AG09309 (cell line): ENCODE data around the gene USP24.

Experiments
- DNase-seq: peaks from one replicate; pipeline ENCODE4 v3.0.0-alpha.2; 2010; ENCODE audit warnings: low read depth
- H3K4me3 ChIP-seq: 2 replicates; pipeline ENCODE4 v1.5.1; 2011; ENCODE audit warnings: mild to moderate bottlenecking, low read depth, low read length, moderate library complexity; ENCODE audit not compliant: control insufficient read depth
- TF ChIP-seq, protein P1 (sequence below): IDR thresholded peaks from 2 replicates; pipeline ENCODE4 v1.5.1; 2011; ENCODE audit warnings: mild to moderate bottlenecking, low read depth, low read length, inconsistent platforms; ENCODE audit not compliant: insufficient read depth, control insufficient read depth; ENCODE audit errors: missing control alignments

The USP24 gene

GRCh38 chr1:55138823-55139222 lies 76.3 kb downstream of the USP24 start:
- TF ChIP-seq, protein P1, sequence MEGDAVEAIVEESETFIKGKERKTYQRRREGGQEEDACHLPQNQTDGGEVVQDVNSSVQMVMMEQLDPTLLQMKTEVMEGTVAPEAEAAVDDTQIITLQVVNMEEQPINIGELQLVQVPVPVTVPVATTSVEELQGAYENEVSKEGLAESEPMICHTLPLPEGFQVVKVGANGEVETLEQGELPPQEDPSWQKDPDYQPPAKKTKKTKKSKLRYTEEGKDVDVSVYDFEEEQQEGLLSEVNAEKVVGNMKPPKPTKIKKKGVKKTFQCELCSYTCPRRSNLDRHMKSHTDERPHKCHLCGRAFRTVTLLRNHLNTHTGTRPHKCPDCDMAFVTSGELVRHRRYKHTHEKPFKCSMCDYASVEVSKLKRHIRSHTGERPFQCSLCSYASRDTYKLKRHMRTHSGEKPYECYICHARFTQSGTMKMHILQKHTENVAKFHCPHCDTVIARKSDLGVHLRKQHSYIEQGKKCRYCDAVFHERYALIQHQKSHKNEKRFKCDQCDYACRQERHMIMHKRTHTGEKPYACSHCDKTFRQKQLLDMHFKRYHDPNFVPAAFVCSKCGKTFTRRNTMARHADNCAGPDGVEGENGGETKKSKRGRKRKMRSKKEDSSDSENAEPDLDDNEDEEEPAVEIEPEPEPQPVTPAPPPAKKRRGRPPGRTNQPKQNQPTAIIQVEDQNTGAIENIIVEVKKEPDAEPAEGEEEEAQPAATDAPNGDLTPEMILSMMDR: no peak
- no peak for DNase-seq
- H3K4me3 ChIP-seq: no peak overlapping the region

DNA sequence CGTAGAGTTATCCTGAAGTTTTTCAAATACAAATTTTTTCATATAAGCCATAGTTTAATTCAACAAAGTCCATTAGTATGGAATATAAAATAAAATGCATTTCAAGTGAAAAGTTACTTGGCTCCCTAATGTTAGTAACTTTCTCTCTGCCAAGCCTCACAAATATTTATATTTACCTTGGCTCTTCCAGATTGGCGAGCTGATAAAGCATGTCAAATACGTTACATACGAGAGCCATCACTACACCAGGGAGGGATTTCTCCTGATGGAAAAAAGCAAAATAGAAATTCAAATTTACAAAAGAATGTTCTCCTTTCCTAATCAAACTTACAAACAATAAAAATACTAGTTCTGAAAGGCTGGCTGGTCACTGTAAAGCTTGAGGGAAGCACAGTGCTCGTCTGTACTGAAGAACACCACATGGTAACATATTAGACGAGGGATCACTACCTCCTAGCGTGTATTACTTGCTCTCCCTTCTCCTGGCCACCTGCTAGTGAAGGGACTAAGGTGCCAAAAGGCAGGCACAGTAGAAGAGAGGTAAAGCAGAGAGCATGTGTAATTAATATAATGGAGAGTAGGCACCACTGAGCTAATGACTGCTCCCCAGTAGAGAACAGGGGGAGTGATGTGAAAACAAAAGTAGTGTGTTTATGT lies 80.9 kb downstream of the USP24 start:
- H3K4me3 ChIP-seq: no peak overlapping the region
- DNase-seq: no peak
- TF ChIP-seq, protein P1: no peak

- H3K4me3 ChIP-seq: no peak overlapping the region
- DNase-seq: no peak
- TF ChIP-seq, protein P1: no peak
These were observed 83.4 kb downstream of the USP24 start for GRCh38 chr1:55131801-55132200.

GRCh38 chr1:55131218-55131617 lies 83.9 kb downstream of the USP24 start:
- TF ChIP-seq, protein P1: no peak
- H3K4me3 ChIP-seq: no peak overlapping the region
- no peak for DNase-seq

- H3K4me3 ChIP-seq: no peak overlapping the region
- DNase-seq: peak; percentile 46
- TF ChIP-seq, protein P1: no peak
These were observed 85.9 kb downstream of the USP24 start for GRCh38 chr1:55129194-55129728.

- no peak for DNase-seq
- TF ChIP-seq, protein P1: no peak
- no peak overlapping the region for H3K4me3 ChIP-seq
These were observed 86.7 kb downstream of the USP24 start for GRCh38 chr1:55128418-55128995.
